Right renal pelvis (tissue), 4 donors: ENCODE results near the gene ACAD9. TPM values are rescaled to one million over a fixed set of nuclear protein-coding genes. Genes with fewer than 3 reads are reported as not detected.
A peak's percentile ranks its signal among the peaks of the same experiment; 100 is the strongest.
"Not testable (repeated sequence)": the region's sequence is repeated elsewhere in the genome, so short reads cannot be mapped to it uniquely, and the experiment has no call there.

Experiments
- DNase-seq, 4 donors: peaks; one replicate each; pipeline ENCODE4 v3.0.0-alpha.2; 2013; ENCODE audit warnings: low read depth in 4 of 4, low spot score in 3 of 4, missing footprints in 1 of 4
- polyA plus RNA-seq, 4 donors: library from polyadenylated mRNA; unstranded; fragments of 120-200 nt; gene quantifications; one replicate each; pipeline ENCODE4 v1.2.1, GENCODE V29; 2013; ENCODE audit not compliant: insufficient read length in 4 of 4

ACAD9 gene
- 10 to 100 TPM; 30.3 to 40.6 (median 38.4) TPM for polyA plus RNA-seq

DNA sequence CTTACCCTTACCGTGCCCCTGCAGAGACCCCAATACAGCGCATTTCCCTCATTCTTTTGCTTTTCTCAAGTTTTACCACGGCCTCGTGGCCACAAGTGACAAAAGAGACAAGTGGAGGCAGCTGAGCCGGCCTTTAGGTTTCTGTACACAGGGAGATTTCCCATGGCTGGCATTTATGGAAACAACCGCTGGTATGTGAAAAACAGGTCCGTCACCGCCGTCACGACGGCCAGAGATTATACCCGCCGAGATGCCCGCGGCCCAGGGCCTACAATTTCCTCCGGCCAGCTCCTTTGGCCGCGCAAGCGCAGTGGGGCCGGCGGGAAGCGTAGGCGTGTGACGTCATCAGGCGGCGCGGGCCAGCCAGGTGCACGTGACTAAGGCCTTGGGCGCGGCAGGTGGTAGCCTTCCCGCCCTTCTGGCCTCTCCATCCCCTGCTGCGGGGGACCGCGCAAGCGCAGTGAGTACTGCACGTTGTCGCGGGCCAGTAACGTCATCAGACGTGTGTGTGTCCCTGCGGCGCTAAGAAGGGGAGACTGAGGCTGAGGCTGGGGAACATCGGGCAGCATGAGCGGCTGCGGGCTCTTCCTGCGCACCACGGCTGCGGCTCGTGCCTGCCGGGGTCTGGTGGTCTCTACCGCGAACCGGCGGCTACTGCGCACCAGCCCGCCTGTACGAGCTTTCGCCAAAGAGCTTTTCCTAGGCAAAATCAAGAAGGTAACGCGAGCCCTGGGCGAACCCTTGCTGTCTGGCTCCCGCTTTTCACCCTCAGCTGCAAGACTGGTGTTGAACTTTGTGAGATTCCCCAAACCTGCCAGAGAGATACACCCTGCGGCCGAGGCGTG is at the start of gene ACAD9:
Gene ACAD9 (plus strand): TSS at position 496 of the 845 bp plus-strand sequence. CDS start 72 bp downstream, at position 568.
- DNase-seq: peak; percentile 95 to 97 (median 96)

DNA sequence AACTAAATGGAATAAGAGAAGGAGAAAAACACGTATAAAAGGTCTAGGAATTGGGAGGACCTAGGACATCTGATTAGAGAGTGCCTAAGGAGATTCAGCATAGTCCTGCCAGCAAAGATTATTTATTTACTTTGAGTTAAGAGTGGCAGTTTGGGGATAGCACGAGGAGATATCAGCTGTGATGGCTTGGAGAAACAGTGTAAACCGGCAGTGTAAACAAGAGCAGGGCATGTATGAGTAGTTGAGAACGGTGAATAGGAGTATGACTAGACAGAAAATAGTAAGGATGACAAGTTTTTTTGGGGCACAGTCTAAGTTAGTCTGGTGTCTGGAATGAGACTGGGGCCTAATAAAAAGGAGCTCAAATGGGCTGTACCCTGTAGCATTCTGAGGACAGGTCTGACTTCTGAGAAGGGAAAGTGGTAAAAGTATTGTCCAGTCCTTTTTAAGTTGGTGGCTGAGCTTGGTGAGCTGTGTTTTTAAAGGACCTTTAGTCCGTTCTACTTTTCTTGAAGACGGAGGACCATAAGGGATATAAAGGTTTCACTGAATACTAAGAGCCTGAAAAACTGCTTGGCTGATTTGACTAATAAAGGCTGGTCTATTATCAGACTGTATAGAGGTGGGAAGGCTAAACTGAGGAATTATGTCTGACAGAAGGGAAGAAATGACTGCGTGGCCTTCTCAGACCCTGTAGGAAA is 49.3 kb upstream of the ACAD9 start:
- not testable (repeated sequence) for DNase-seq

- DNase-seq: not testable (repeated sequence)
Observed at GRCh38 chr3:128830762-128831161, 48.7 kb upstream of the ACAD9 start.

DNA sequence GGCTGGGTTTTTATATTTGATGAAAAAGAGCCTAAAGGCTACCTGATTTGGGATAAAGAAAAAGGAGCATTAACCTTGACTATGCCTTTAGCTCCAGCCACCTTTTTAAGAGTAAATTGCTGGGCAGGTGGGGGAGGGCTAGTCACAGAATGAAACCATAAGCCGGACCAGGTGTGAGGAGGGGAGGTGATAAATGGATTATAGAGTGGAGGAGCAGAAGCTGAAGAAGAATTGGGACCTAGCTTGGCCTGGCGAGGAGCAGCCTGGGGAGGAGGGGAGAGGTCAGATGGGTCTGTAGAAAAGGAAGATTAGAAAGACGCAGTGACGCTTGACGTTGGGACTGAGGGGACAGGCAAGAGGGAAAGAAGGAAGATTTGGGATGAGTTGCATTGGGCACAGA is 46.4 kb upstream of the ACAD9 start:
- not testable (repeated sequence) for DNase-seq

- DNase-seq: no peak
Observed at GRCh38 chr3:128835096-128835495, 44.3 kb upstream of the ACAD9 start.

- no peak for DNase-seq
Observed at GRCh38 chr3:128841926-128842920, 37.2 kb upstream of the ACAD9 start.

DNA sequence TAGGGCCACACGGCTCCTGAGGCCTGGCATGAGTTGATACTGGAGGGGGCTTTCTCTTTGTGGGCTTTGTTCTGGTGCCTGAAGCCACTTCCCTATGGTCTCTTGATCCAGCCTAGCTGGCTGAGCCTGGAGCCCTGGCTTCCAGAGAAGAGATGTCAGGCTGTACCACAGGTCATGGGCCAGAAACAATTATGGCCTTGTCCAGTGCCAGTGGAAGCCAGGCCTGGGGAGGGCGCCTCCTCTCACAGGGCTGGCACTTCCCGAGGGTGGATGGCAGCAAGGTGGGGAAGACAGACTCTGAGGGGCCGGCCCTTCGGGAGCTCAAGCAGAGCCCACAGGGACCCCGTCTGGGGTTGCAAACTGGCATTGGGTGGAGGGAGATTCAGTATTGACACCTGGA is 34.9 kb upstream of the ACAD9 start:
- DNase-seq: no peak

GRCh38 chr3:128845119-128845777 is 34.2 kb upstream of the ACAD9 start:
- no peak for DNase-seq

- peak; percentile 43 to 60 (median 52) for DNase-seq
Observed at GRCh38 chr3:128845778-128846485, 33.5 kb upstream of the ACAD9 start.

DNA sequence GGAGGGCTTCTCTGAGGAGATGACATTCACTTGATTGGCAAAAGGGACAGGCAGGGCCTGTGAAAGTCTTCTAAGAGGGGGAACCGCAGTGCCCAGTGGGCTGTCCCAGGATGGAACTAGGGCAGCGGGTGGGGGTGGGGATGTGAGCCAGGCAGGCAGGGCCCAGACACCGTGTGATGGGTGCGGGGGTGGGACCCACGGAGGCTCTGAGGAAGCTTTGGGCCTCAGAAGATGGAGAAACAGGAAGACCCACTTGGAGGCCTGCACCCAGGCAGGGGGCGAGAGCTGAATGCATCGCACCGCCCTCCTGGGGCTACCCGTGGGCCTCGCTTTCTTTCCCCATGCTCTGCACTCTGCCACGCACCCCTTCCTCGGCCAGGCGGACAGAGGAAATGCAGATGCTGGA is 32.9 kb upstream of the ACAD9 start:
- DNase-seq: no peak

DNA sequence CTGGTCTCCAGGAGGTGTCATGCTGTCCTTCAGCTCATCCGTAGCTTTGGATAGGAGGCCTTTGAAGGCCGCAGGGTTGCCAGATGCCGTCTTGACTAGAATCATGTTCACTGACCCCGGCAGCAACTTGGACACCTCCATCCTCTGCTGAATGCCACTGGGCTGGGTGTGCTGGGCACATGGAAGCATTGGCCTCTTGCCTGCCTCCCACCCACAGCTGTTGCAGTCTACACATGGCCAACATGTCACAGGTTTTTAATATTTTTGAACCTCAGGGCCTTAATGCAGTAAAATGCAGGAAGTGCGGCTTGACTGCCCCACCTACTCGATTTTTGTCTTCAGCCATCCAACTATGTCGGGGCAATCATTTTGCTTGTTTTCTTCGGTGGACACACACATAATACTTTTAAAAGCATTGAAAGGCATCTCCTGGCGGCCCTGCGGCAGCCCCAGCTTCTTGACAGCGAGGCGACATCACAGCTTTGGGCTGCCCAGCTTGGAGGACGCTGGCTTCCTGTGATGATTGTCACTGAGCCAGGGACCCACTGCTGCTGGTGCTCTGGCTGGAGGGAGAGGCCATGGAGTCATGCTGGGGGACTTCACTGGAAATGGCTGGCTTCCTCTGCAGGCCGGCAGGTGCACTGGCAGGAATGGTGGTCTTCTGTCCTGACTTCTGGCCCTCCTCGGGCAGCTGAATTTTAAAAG is 31.6 kb upstream of the ACAD9 start:
- DNase-seq: no peak

GRCh38 chr3:128848936-128849335 is 30.5 kb upstream of the ACAD9 start:
- no peak for DNase-seq

GRCh38 chr3:128849911-128850455 is 29.4 kb upstream of the ACAD9 start:
- DNase-seq: no peak

GRCh38 chr3:128850544-128850943 is 28.9 kb upstream of the ACAD9 start:
- DNase-seq: no peak

GRCh38 chr3:128851601-128852000 is 27.8 kb upstream of the ACAD9 start:
- DNase-seq: no peak

GRCh38 chr3:128853826-128854225 is 25.6 kb upstream of the ACAD9 start:
- DNase-seq: no peak

GRCh38 chr3:128854475-128854874 is 24.9 kb upstream of the ACAD9 start:
- no peak for DNase-seq

- DNase-seq: no peak
Observed at GRCh38 chr3:128855569-128855968, 23.9 kb upstream of the ACAD9 start.
